Activated gamma-delta T cell treated with anti-CD3 and anti-CD28 coated beads, Interleukin-2, amount 50 U/mL, for 16 hours (primary cell): ENCODE data around the gene AHSG.

Experiments used
- DNase-seq: peaks from one replicate; pipeline ENCODE4 v3.0.0-alpha.2; 2020; ENCODE audit warnings: low read depth

Gene AHSG

DNA sequence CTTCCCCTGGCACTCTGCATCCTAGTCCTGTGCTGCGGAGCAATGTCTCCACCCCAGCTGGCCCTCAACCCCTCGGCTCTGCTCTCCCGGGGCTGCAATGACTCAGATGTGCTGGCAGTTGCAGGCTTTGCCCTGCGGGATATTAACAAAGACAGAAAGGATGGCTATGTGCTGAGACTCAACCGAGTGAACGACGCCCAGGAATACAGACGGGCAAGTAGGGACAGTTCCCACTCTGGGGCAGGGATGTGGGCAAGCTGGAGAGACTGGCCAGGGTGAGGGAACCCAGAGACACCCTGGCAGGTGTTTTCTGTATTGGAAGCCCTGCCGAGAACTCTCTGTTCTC is 27.6 kb downstream of the AHSG start:
- no peak for DNase-seq

DNA sequence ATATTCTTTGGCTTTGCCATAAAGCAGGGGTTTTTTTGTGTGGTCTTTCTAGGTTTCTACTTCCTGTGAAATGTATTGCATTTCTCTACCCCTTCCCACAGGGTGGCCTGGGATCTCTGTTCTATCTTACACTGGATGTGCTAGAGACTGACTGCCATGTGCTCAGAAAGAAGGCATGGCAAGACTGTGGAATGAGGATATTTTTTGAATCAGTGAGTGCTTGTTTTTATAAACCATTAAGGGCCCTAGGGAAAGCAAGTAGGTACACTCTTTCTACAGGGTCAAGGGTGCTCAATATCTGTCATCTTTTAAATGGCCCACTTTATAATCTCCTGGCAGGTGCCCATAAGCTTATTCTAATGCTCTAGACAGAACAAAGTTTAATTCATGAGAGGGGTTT is 28.1 kb downstream of the AHSG start:
- no peak for DNase-seq

DNA sequence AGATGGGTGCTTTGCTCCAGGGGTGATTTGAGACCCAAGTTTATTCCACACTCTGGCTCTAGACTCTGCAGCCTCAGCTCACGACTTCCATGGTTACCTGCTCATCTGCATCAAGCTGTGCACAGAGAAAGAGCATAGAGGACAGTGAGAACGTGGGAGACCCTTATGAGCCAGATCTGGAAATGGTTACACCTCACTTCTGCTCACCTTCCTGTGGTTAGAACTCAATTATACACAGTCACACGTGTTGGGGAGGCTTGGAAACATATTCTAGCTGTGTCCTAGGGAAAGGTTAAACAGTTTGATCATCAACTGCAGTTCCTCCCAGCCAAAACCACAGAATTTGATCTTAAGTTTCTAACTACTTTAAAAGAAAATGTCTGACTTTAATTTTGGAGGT is 29.2 kb downstream of the AHSG start:
- no peak for DNase-seq

- DNase-seq = no peak
Measured at GRCh38 chr3:186643493-186643892, 30.6 kb downstream of the AHSG start.

- no peak for DNase-seq
Measured at GRCh38 chr3:186644683-186645082, 31.8 kb downstream of the AHSG start.

DNA sequence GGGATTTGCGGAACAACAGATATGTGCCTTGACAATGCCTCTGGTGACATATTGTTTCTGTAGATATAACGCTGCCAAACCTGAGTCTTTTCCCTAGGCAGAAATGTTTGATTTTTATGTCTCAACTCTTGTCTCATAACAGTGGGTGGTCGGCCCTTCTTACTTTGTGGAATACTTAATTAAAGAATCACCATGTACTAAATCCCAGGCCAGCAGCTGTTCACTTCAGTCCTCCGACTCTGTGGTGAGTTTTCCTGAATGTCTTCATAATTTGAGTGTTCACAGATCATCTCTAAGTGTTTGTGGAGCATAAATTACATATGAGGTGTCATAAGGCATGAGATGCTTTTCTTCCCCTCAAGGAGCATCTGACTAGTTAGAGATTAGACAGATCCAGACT is 33.2 kb downstream of the AHSG start:
- no peak for DNase-seq

DNA sequence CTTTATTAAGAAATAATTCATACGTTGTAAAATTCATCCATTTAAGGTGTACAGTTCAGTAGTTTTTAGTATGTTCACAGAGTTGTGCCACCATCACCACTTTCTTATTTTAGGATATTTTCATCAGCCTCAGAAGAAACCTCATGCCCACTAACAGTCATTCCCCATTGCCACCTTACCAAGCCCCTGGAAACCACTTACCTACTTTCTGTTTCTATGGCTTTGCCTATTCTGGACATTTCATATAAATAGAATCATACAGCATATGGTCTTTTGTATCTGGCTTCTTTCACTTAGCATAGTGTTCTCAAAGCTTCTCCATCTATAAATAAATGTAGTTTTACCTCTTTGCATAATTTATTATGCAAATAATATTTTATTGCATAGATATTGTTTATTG is 34.0 kb downstream of the AHSG start:
- no peak for DNase-seq

DNA sequence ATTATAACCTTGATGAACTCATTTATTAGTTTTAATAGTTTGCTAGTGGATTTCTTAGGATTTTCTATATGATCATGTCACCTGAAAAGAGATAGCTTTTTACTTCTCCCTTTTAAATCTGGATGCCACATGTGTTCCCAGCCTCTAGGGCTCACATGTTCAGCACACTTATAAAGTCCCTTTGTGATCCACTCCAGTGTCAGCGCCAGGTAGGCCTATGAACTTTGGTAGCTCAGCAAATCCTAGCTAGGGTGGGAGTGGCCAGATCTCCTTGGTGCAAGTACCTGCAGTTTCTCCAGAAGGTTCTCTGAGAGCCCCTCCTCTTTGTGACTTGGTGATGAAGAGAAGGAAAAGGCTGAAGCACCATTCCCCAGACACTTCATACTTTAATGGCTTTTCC is 36.0 kb downstream of the AHSG start:
- no peak for DNase-seq

GRCh38 chr3:186651678-186652215 is 38.9 kb downstream of the AHSG start:
- no peak for DNase-seq

DNA sequence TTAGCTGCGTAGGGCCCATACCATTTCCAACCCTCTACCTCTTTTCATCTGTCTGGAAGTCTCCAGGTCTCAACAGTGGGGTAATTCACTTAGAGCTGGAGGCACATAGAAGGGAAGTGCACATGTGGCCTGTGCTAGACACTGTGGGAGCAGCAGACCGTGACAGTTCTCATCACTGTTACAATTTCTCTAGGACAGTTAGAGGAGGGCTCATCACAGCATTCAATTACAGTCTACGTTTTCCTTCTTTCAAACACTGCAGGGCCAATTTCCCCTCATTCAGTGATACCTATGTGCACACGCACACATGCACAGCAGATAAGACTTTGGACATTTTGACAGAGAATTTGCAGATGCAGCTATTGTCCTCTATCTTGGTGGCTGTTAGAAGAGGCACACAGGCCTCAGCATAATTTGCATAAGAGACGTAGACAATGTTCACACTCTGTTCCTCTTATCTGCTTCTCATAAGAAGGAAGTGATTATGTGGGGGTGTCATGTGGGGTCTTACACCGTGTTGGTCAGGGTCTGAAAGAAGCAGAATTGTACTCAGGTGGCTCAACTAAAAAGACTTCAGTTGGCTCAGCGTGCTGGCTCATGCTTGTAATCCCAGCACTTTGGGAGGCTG is 40.3 kb downstream of the AHSG start:
- DNase-seq = no peak

DNA sequence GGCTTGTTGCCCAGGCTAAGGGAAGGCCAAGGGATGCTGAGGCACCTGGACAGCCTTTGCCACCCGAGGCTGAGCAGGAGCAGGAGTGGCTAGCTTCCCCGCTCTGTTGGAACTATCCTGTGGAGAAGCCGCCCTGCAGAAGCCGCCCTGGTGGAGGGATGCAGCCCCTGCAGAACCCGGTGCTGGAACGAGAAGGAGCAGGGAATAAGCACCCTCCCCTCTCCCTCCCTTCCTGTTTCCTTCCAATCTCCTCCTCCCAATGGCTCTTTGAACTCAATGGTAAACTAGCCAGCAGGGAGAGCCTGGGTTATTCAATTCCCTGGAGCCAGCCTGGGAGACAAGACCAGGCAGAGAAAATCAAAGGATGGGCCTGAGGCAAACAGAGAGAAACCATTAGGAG is 41.1 kb downstream of the AHSG start:
- DNase-seq = no peak

DNA sequence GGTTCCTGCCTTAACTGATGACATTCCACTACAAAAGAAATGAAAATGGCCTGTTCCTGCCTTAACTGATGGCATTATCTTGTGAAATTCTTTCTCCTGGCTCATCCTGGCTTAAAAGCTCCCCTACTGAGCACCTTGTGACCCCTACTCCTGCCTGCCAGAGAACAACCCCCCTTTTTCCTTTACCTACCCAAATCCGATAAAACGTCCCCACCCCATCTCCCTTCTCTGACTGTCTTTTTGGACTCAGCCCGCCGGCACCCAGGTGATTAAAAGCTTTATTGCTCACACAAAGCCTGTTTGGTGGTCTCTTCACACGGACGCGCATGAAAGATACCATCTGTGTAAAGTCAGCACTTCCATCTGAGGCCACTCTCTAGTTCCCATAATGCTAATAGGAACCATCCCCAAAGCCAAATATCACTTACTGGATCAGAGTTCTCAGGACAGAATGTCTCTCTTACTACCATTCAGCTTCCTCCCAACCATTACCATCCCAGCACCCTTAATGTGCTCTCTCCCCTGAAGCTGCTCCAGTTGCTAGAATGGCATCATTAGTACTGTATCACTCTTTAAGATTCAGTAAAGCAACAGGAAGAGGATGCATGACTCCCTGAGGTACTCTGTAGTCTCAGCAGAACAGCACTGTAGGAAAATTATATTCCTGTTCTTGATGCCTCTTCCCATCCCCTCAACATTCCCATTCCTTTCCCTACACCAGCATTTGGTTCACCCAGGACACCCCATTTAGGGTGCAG is 50.7 kb downstream of the AHSG start:
- no peak for DNase-seq

DNA sequence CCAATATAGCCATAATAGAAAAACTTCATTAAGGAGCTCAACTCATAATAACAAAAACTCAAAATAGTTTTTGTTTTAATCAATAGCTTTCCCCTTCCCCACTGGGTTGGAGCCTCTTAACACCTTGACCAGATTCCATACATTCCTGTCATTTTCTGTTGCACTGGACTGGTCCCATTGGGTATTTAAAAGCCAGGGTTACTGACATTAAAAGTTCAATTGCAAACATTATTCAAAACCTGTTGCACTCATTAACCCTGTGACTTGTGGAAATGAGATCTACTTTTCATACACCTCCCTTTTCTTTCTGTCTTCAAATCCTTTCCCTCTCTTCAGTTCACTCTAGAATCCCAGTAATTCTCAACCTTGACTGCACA is 51.2 kb downstream of the AHSG start:
- no peak for DNase-seq

- DNase-seq = no peak
Measured at GRCh38 chr3:186664506-186664905, 51.6 kb downstream of the AHSG start.

DNA sequence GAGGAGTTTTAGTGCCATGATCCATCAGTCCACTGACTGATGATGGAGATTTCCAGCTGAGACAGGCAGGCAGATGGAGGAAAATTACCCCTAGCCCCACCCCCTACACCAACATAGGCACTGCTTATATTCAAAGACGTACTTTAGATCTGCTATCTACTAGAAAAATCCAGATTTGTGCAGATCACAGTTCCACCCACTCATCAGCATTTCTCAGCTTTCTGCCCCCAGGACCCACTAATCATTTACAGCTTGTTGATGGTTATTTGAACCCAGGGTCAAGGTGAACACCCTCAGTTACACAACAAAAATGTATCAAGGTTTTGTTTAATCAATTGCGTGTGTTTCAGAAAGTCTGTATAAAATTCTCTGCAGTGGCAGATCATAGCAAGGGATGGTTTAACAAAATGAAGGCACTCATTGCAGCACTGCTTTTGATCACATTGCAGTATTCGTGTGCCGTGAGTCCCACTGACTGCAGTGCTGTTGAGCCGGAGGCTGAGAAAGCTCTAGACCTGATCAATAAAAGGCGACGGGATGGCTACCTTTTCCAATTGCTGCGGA is 52.8 kb downstream of the AHSG start, which contains the start of gene HRG:
TSS of gene HRG (plus strand) at position 390 of the 564 bp plus-strand sequence. CDS start at position 408, 18 bp downstream.
- no peak for DNase-seq

GRCh38 chr3:186668426-186668825 is 55.6 kb downstream of the AHSG start:
- no peak for DNase-seq

DNA sequence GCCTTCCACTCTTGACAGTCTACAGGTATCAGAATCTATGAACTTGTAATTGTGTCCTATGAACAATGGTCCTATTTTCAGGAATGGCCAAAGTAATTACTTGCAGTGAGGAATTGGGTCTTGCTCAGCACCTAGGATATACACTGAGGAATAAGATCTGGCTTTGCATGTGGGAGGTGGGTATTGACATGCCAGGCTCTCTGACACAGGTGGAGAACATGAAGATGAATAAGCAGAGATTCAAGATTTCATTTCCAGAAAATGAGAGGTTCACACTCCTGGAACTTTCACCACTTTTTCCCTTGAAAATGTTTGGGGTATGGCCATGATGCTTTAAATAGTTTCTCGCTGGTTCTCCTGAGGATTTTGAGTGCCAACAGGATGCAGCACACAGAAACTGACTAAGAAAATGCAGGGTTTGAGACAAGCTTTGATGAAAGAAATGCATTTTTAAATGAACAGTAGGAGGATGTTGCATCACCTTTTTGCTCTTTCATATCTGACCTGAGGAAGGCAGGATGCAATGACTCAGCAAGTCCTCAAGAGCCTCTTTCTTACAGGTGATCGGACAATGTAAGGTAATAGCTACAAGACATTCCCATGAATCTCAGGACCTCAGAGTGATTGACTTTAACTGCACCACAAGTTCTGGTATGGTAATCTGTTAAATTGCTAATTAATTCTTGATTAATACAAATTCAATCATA is 56.7 kb downstream of the AHSG start:
- DNase-seq = no peak

DNA sequence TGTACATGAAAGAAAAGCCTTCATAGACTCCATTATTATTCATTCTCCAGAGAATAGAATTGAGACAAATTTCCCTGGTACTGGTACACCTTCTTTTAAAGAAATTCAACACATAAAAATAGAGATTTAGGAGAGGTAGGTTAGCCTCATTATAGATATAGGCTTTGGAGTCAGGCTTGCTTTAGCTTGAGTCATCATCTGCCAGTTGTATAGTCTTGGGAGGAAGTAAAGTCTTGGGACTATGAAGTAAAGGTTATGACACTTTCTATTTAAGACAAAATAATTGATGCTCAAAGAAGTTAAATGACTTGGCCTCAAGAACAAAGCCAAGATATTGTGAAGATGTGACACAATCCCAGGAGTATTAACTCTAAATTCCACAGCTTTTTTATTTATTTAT is 57.3 kb downstream of the AHSG start:
- DNase-seq = no peak
